MCF 10A (cell line): ENCODE measurements around the gene IKZF1. TPM values are rescaled to one million over a fixed set of nuclear protein-coding genes. Genes with fewer than 3 reads are reported as not detected.

Source experiments
- BruUV-seq: library from RNA; stranded (reverse); fragments of 400-500 nt; replicated peaks from 2 replicates; lab custom pipeline; 2021; lab: Mats Ljungman, UMichigan
- CTCF ChIA-PET: fragments of 300-600 bp; sonication (Branson Sonifier 250); formaldehyde crosslinking; extraction: SDS; loops from one replicate; lab custom pipeline; 2021; ENCODE audit warnings: antibody characterized with exemption, inconsistent platforms; lab: Yijun Ruan, JAX
- POLR2A ChIA-PET: fragments of 300-600, 350-650 bp; sonication (Branson Sonifier 250); formaldehyde crosslinking; extraction: SDS; loops from one replicate; lab custom pipeline; 2020; ENCODE audit warnings: antibody characterized with exemption, inconsistent platforms; lab: Yijun Ruan, JAX
- DNase-seq: peaks from one replicate; pipeline ENCODE4 v3.0.0-alpha.2; 2018; ENCODE audit not compliant: unreplicated experiment
- H3K27ac Mint-ChIP-seq: one replicate; pipeline ENCODE4 v1.8.0; 2022; ENCODE audit warnings: mild to moderate bottlenecking, low read depth, mixed read lengths; ENCODE audit not compliant: unreplicated experiment
- H3K27me3 Mint-ChIP-seq: one replicate; pipeline ENCODE4 v1.8.0; 2022; ENCODE audit warnings: mixed read lengths; ENCODE audit not compliant: insufficient read depth, unreplicated experiment
- H3K36me3 Mint-ChIP-seq: one replicate; pipeline ENCODE4 v1.8.0; 2022; ENCODE audit warnings: mild to moderate bottlenecking, moderate library complexity, mixed read lengths; ENCODE audit not compliant: insufficient read depth, unreplicated experiment
- H3K4me1 Mint-ChIP-seq: one replicate; pipeline ENCODE4 v1.8.0; 2022; ENCODE audit warnings: mixed read lengths; ENCODE audit not compliant: insufficient read depth, unreplicated experiment
- H3K4me3 Mint-ChIP-seq: one replicate; pipeline ENCODE4 v1.8.0; 2022; ENCODE audit warnings: mild to moderate bottlenecking, moderate library complexity, mixed read lengths; ENCODE audit not compliant: unreplicated experiment
- H3K9me3 Mint-ChIP-seq: one replicate; pipeline ENCODE4 v1.8.0; 2022; ENCODE audit warnings: mixed read lengths; ENCODE audit not compliant: unreplicated experiment
- CTCF ChIP-seq: fragments of 200-600 bp; IDR thresholded peaks from one replicate; pipeline ENCODE4 v1.8.0; 2022; ENCODE audit warnings: antibody characterized with exemption, mild to moderate bottlenecking; ENCODE audit not compliant: unreplicated experiment
- intact Hi-C: fragments of 100-400 bp; cut with micrococcal nuclease; formaldehyde crosslinking; loops from 2 replicates; pipeline ENCODE4 v1.14.1; 2022
- total RNA-seq: library from RNA; stranded (reverse); gene quantifications from 2 replicates; pipeline ENCODE4 v1.2.3, GENCODE V29; 2022

Gene IKZF1
- total RNA-seq, 1 experiment from 2014 or later: not detected

- TF ChIP-seq CTCF: no peak
- Mint-ChIP-seq H3K27me3 (no peaks in the 10 kb centered on the region), H3K36me3 (no peaks in the 10 kb centered on the region), H3K9me3 (no peaks in the 10 kb centered on the region), H3K27ac (no peak overlapping the region), H3K4me1 (no peaks in the 10 kb centered on the region), H3K4me3 (no peak overlapping the region)
- intact Hi-C loops: loop anchor here (5.0 kb wide), 1 partner anchor 726 kb away; no protein-coding TSS in a partner anchor
- BruUV-seq: no TSS peak
- DNase-seq: no peak
- ChIA-PET CTCF (interaction anchor here (0.6 to 10.1 kb wide), 19 partner anchors 8 to 705 kb away, joined by 3 to 214 read pairs (median 10); no protein-coding TSS in a partner anchor), POLR2A (no interaction called here)
Measured at GRCh38 chr7:50416527-50417182, 112.1 kb downstream of the IKZF1 start.

GRCh38 chr7:50418086-50418515, 113.6 kb downstream of the IKZF1 start:
- no peaks in the 10 kb centered on the region for H3K36me3 Mint-ChIP-seq
- H3K27ac Mint-ChIP-seq: no peak overlapping the region
- no peaks in the 10 kb centered on the region for H3K4me1 Mint-ChIP-seq
- TF ChIP-seq CTCF: peak; percentile 75
- DNase-seq: peak; percentile 88
- intact Hi-C loops: loop anchor here (1.0 to 5.0 kb wide), 4 partner anchors 213 to 724 kb away; no protein-coding TSS in a partner anchor
- no peaks in the 10 kb centered on the region for H3K9me3 Mint-ChIP-seq
- no TSS peak for BruUV-seq
- POLR2A ChIA-PET: interaction anchor here (0.8 kb wide), 1 partner anchor 274 kb away, joined by 3 read pairs; no protein-coding TSS in a partner anchor
- H3K4me3 Mint-ChIP-seq: no peak overlapping the region
- H3K27me3 Mint-ChIP-seq: no peaks in the 10 kb centered on the region
- CTCF ChIA-PET: interaction anchor here (0.5 to 10.1 kb wide), 79 partner anchors 11 to 1615 kb away, joined by 3 to 214 read pairs (median 4); no protein-coding TSS in a partner anchor

GRCh38 chr7:50418526-50419290, 114.2 kb downstream of the IKZF1 start:
- intact Hi-C loops: loop anchor here (1.0 to 5.0 kb wide), 4 partner anchors 213 to 724 kb away; no protein-coding TSS in a partner anchor
- POLR2A ChIA-PET: interaction anchor here (0.8 kb wide), 1 partner anchor 275 kb away, joined by 3 read pairs; no protein-coding TSS in a partner anchor
- CTCF ChIA-PET: interaction anchor here (0.5 to 10.1 kb wide), 64 partner anchors 10 to 948 kb away, joined by 3 to 214 read pairs (median 4); no protein-coding TSS in a partner anchor
- H3K27ac Mint-ChIP-seq: no peak overlapping the region
- no peak overlapping the region for H3K4me3 Mint-ChIP-seq
- no TSS peak for BruUV-seq
- no peaks in the 10 kb centered on the region for H3K27me3 Mint-ChIP-seq
- TF ChIP-seq CTCF: no peak
- DNase-seq: no peak
- no peaks in the 10 kb centered on the region for H3K9me3 Mint-ChIP-seq
- no peaks in the 10 kb centered on the region for H3K4me1 Mint-ChIP-seq
- H3K36me3 Mint-ChIP-seq: no peaks in the 10 kb centered on the region

- Mint-ChIP-seq H3K27me3 (no peaks in the 10 kb centered on the region), H3K4me3 (no peak overlapping the region), H3K27ac (no peak overlapping the region), H3K36me3 (no peaks in the 10 kb centered on the region), H3K4me1 (no peaks in the 10 kb centered on the region), H3K9me3 (no peaks in the 10 kb centered on the region)
- no peak for TF ChIP-seq CTCF
- intact Hi-C loops: no loop called here
- ChIA-PET POLR2A (no interaction called here), CTCF (interaction anchor here (0.6 to 10.1 kb wide), 7 partner anchors 216 to 328 kb away, joined by 3 to 214 read pairs (median 3); no protein-coding TSS in a partner anchor)
- DNase-seq: no peak
- BruUV-seq: no TSS peak
Measured at GRCh38 chr7:50421043-50421442, 116.5 kb downstream of the IKZF1 start.
